ENCODE data around the gene PSPH.

DNA sequence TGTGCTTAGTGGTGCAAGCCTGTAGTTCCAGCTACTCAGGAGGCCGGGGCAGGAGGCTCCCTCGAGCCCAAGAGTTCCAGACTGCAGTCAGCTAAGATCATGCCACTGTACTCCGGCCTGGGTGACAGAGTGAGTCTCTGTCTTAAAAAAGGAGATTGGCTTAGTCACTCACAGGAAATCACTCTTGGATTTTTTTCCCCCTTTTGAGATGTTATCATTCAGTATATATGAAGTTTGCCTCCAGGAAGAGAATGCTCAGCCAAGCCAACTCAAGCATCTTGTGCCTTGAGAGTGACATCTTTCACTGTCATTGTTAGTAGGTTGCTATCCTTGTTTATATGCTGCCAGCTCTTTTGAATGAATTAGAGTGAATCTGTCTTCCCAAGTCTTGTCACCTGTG lies 58.9 kb downstream of the PSPH start:
- TF ChIP-seq, protein P1, sequence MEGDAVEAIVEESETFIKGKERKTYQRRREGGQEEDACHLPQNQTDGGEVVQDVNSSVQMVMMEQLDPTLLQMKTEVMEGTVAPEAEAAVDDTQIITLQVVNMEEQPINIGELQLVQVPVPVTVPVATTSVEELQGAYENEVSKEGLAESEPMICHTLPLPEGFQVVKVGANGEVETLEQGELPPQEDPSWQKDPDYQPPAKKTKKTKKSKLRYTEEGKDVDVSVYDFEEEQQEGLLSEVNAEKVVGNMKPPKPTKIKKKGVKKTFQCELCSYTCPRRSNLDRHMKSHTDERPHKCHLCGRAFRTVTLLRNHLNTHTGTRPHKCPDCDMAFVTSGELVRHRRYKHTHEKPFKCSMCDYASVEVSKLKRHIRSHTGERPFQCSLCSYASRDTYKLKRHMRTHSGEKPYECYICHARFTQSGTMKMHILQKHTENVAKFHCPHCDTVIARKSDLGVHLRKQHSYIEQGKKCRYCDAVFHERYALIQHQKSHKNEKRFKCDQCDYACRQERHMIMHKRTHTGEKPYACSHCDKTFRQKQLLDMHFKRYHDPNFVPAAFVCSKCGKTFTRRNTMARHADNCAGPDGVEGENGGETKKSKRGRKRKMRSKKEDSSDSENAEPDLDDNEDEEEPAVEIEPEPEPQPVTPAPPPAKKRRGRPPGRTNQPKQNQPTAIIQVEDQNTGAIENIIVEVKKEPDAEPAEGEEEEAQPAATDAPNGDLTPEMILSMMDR (conservative IDR thresholded peaks at IDR 0.05) = no peak
- TF ChIP-seq EZH2 (IDR thresholded peaks at IDR 0.05; ENCODE audit: low read depth) = no peak
